NCI-H526 treated with DMSO at 0.1 percent for 48 hours (cell line): ENCODE measurements around the gene KRT222.
A peak's percentile ranks its signal among the peaks of the same experiment; 100 is the strongest.

Experiments used
- DNase-seq: peaks from one replicate; lab custom pipeline; 2025; lab: John Stamatoyannopoulos, UW

The KRT222 gene

DNA sequence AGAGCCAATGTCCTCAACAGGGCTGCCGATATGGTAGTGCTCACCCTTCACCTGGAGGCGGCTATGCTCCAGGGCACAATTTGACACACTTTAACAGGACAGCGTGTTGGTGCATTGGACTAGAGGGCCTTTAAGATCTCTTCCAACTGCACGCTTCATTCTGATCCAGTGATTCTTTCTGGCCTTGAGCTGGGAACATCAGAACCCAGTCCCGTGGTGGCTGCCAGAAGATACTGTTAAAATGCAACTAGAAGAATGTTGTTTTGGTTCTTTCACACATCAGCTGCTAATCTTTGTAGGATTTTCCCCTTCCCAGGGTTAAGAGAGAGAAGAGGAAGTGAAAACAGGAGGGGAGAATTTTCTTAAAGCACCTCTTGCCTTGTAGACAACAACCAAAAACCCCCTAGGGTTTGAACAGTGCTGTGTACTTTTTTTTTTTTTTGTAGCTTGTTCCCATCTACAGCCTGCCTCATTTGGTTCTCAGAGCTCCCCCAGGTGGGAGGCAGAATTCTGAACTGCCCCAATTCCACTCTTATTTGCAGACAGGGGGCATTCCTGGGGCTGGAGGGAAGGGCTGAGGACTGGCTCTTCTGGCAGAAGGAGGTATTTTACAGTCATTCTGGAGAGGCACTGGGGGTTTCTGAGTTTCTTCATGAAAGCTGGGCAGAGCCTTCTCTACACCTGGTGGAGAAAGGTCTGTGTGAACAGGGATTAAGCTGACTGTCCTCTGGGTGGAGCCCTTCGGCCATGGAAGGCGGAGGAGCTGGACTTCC, 49.7 kb downstream of the KRT222 start:
- DNase-seq, result peak; percentile 12

- DNase-seq, result no peak
Measured at GRCh38 chr17:40614431-40615067, 50.4 kb downstream of the KRT222 start.

- DNase-seq, result no peak
Measured at GRCh38 chr17:40613467-40614154, 51.4 kb downstream of the KRT222 start.

GRCh38 chr17:40612599-40613244, 52.3 kb downstream of the KRT222 start:
- DNase-seq, result no peak

GRCh38 chr17:40611840-40612474, 53.0 kb downstream of the KRT222 start:
- DNase-seq, result no peak

GRCh38 chr17:40610359-40610758, 54.6 kb downstream of the KRT222 start:
- DNase-seq, result no peak

GRCh38 chr17:40608061-40608581, 56.9 kb downstream of the KRT222 start:
- DNase-seq, result no peak

DNA sequence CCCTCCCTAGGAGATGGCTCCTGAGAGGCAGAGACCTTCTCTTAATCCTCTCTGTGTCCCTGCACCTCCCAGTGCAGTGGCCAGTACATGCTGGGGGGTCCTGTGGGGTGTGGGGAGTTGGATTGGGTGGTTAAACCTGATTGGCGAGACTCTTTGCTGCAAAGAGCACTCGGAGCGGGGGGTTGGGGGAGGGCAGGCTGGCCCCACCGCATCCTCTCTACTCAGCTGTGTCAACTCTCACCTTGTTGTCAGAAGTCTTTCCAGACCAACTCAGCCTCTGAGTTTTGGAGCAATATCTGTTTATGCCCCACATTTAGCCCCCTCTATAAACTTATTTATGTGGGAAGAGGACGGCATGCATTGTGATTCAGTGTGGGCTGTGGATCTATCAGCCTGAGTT, 57.3 kb downstream of the KRT222 start:
- DNase-seq, result no peak

GRCh38 chr17:40606548-40607353, 58.2 kb downstream of the KRT222 start:
- no peak for DNase-seq

DNA sequence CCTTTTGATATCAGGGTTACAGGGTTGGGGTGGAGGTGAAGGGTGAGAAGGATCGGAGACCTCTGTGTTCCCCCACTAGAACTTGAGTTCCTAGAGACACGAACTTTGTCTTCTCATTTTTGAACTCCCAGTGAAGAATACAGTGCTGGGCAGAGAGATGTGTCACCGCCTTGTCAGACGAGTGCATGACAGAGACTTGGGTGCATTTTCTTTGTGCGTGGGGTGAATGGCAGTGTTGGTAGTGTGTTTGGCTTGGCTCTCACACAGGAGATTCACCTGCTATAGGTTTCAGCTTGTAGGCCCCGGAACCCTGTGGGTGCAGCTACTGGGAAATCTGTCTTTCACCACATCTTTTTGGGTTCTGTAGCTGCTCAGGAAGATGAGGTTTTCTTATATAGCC, 59.7 kb downstream of the KRT222 start:
- no peak for DNase-seq
